Liver (tissue), 9 donors: ENCODE data around the gene ATP12A. TPM values are rescaled to one million over a fixed set of nuclear protein-coding genes. Genes with fewer than 3 reads are reported as not detected.

Experiments used
- DNase-seq: peaks from one replicate; pipeline ENCODE4 v3.0.0-alpha.2; 2017; ENCODE audit warnings: low spot score
- H3K27ac ChIP-seq, 2 donors: one replicate each; pipeline ENCODE4 v1.7.0; 2013; ENCODE audit warnings: inconsistent platforms in 2 of 2, low read length in 2 of 2, control low read depth in 1 of 2, low read depth in 1 of 2, mild to moderate bottlenecking in 1 of 2
- H3K27me3 ChIP-seq, 4 donors: one replicate each; pipeline versions ENCODE4 v1.6.1 to v1.7.0; 2013; ENCODE audit warnings: low read length in 3 of 4, inconsistent platforms in 1 of 4, mild to moderate bottlenecking in 1 of 4, moderate library complexity in 1 of 4; ENCODE audit not compliant: control insufficient read depth in 4 of 4, insufficient read depth in 4 of 4
- H3K36me3 ChIP-seq, 4 donors: one replicate each; pipeline versions ENCODE4 v1.6.1 to v1.7.0; 2013; ENCODE audit warnings: low read length in 3 of 4, mild to moderate bottlenecking in 3 of 4, low read depth in 1 of 4, moderate library complexity in 1 of 4; ENCODE audit not compliant: control insufficient read depth in 4 of 4, insufficient read depth in 3 of 4
- H3K4me1 ChIP-seq, 4 donors: one replicate each; pipeline versions ENCODE4 v1.6.1 to v1.7.0; 2013; ENCODE audit warnings: low read length in 3 of 4, mild to moderate bottlenecking in 3 of 4, moderate library complexity in 1 of 4; ENCODE audit not compliant: control insufficient read depth in 4 of 4, insufficient read depth in 4 of 4
- H3K4me3 ChIP-seq, 3 donors: one replicate each; pipeline versions ENCODE4 v1.6.1 to v1.7.0; 2013; ENCODE audit warnings: low read length in 3 of 3, control low read depth in 1 of 3, low read depth in 1 of 3, mild to moderate bottlenecking in 1 of 3
- H3K9ac ChIP-seq, 2 donors: one replicate each; pipeline ENCODE4 v1.7.0; 2013; ENCODE audit warnings: low read length in 2 of 2, mild to moderate bottlenecking in 2 of 2, moderate library complexity in 2 of 2, control low read depth in 1 of 2, low read depth in 1 of 2
- H3K9me3 ChIP-seq, 4 donors: one replicate each; pipeline versions ENCODE4 v1.6.1 to v1.7.0; 2013; ENCODE audit warnings: low read length in 3 of 4; ENCODE audit not compliant: control insufficient read depth in 4 of 4
- EGR1 ChIP-seq, 2 donors: IDR thresholded peaks; 2 replicates each; pipeline ENCODE4 v1.6.1; 2016 to 2018; ENCODE audit warnings: antibody characterized with exemption in 2 of 2, low read depth in 2 of 2
- FOXA1 ChIP-seq: IDR thresholded peaks from 2 replicates; pipeline ENCODE4 v1.6.1; 2016; ENCODE audit warnings: antibody characterized with exemption
- FOXA2 ChIP-seq: IDR thresholded peaks from 2 replicates; pipeline ENCODE4 v1.6.1; 2016; ENCODE audit warnings: antibody characterized with exemption
- GABPA ChIP-seq, 2 donors: IDR thresholded peaks in 1 of 2; conservative IDR thresholded peaks in 1 of 2; 2 replicates each; pipeline ENCODE4 v1.6.1; 2016; ENCODE audit warnings: antibody characterized with exemption in 2 of 2, mild to moderate bottlenecking in 1 of 2, moderate library complexity in 1 of 2
- HNF4A ChIP-seq, 2 donors: conservative IDR thresholded peaks; 2 replicates each; pipeline ENCODE4 v1.6.1; 2016; ENCODE audit warnings: antibody characterized with exemption in 2 of 2, mild to moderate bottlenecking in 2 of 2
- HNF4G ChIP-seq: IDR thresholded peaks from 2 replicates; pipeline ENCODE4 v1.6.1; 2016; ENCODE audit warnings: antibody characterized with exemption
- JUND ChIP-seq, 2 donors: IDR thresholded peaks; 2 replicates each; pipeline ENCODE4 v1.6.1; 2016; ENCODE audit warnings: antibody characterized with exemption in 2 of 2
- NR2F2 ChIP-seq: IDR thresholded peaks from 2 replicates; pipeline ENCODE4 v1.6.1; 2016; ENCODE audit warnings: antibody characterized with exemption
- RAD21 ChIP-seq, 2 donors: IDR thresholded peaks; 2 replicates each; pipeline ENCODE4 v1.6.1; 2016; ENCODE audit warnings: antibody characterized with exemption in 2 of 2, mild to moderate bottlenecking in 2 of 2
- RXRA ChIP-seq, 2 donors: IDR thresholded peaks; 2 replicates each; pipeline ENCODE4 v1.6.1; 2017 to 2018; ENCODE audit warnings: antibody characterized with exemption in 2 of 2, mild to moderate bottlenecking in 1 of 2
- SP1 ChIP-seq: IDR thresholded peaks from 2 replicates; pipeline ENCODE4 v1.6.1; 2018; ENCODE audit warnings: antibody characterized with exemption, mild to moderate bottlenecking
- TAF1 ChIP-seq: conservative IDR thresholded peaks from 2 replicates; pipeline ENCODE4 v1.6.1; 2016; ENCODE audit warnings: antibody characterized with exemption, mild to moderate bottlenecking
- YY1 ChIP-seq: IDR thresholded peaks from 2 replicates; pipeline ENCODE4 v1.6.1; 2016; ENCODE audit warnings: antibody characterized with exemption, mild to moderate bottlenecking
- WGBS: extraction: QIAGEN DNeasy Blood & Tissue Kit; methylation state at CpG from one replicate; pipeline ENCODE4 v1.1.7; 2013; 5-methylcytosine and 5-hydroxymethylcytosine counted together
- polyA plus RNA-seq, 2 donors: library from polyadenylated mRNA; stranded (reverse) in 1 of 2; unstranded in 1 of 2; fragments of 200-250 nt in 1 of 2; fragments of >200 nt in 1 of 2; fragmentation: Nextera tagmentation in 1 of 2; extraction: Ambion mirVana in 1 of 2; gene quantifications; one replicate each; pipeline versions ENCODE4 v1.2.1 to v1.2.3, GENCODE V29; 2013 to 2015
- total RNA-seq, 2 donors: library from RNA; depleted of rRNA; stranded (reverse); fragments of >200 nt; gene quantifications; one replicate each; pipeline ENCODE4 v1.2.3, GENCODE V29; 2014
- TF ChIP-seq, protein P1 (sequence below): IDR thresholded peaks from 2 replicates; pipeline ENCODE4 v1.6.1; 2016; ENCODE audit warnings: antibody characterized with exemption
- TF ChIP-seq, protein P2 (sequence below): IDR thresholded peaks from 2 replicates; pipeline ENCODE4 v1.6.1; 2016; ENCODE audit warnings: antibody characterized with exemption
- TF ChIP-seq, protein P3 (sequence below): IDR thresholded peaks from 2 replicates; pipeline ENCODE4 v1.6.1; 2016; ENCODE audit warnings: antibody characterized with exemption, mild to moderate bottlenecking
- TF ChIP-seq, protein P4 (sequence below): fragments of 150-350 bp; IDR thresholded peaks from 2 replicates; pipeline ENCODE4 v1.5.1; 2017; ENCODE audit warnings: improper control_type of control experiment, low read depth, low read length; ENCODE audit not compliant: missing input control
- TF ChIP-seq, protein P5 (sequence below): IDR thresholded peaks from 2 replicates; pipeline ENCODE4 v1.6.1; 2016; ENCODE audit warnings: antibody characterized with exemption
- donor health status: healthy.
- donor health status: healthy.
- donor health status: healthy.
- donor health status: healthy.
- donor health status: healthy.

ATP12A gene
- total and polyA plus RNA-seq, 4 donors = under 0.01 TPM; not detected in 3

DNA sequence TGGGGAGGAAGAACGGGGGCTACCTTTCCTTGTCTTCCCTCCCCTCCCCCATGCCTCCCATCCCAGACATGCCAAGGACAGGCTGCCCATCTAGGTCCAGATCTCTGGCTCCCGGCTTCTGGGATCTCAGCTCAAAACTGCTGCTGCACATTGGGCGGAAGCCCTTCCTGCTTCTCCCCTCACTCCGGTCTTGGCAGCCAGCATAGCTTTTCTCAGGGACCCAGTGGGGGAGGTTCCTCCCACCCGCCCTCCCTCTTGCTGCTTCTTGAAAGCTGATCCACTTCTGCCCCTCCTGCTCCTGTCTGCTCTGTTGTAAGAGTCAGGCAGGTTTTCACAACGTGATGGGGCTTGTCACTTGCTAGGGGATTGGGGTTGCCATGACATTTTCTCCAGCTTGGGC lies 62.1 kb downstream of the ATP12A start:
- Histone ChIP-seq H3K4me1 (peaks cover 3 to 13% (median 8%) of the 10 kb centered on the region in 4 donors), H3K27me3 (peaks cover 0 to 12% (median 0%) of the 10 kb centered on the region in 4 donors), H3K36me3 (no peaks in the 10 kb centered on the region), H3K9ac (no peak overlapping the region), H3K4me3 (no peak overlapping the region), H3K27ac (no peak overlapping the region), H3K9me3 (no peaks in the 10 kb centered on the region)
- DNase-seq = no peak
- 30% methylated on average over 6 of the region's 6 CpGs for WGBS
- no peak for TF ChIP-seq HNF4G
- no peak for TF ChIP-seq FOXA1
- TF ChIP-seq, protein P1, sequence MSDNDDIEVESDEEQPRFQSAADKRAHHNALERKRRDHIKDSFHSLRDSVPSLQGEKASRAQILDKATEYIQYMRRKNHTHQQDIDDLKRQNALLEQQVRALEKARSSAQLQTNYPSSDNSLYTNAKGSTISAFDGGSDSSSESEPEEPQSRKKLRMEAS = no peak
- TF ChIP-seq RAD21 (IDR thresholded peaks at IDR 0.05) = no peak
- TF ChIP-seq, protein P2, sequence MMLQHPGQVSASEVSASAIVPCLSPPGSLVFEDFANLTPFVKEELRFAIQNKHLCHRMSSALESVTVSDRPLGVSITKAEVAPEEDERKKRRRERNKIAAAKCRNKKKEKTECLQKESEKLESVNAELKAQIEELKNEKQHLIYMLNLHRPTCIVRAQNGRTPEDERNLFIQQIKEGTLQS = no peak
- TF ChIP-seq YY1 = no peak
- TF ChIP-seq GABPA (IDR thresholded peaks at IDR 0.05 in 1 of 2, conservative IDR thresholded peaks at IDR 0.05 in 1 of 2) = no peak
- TF ChIP-seq, protein P3, sequence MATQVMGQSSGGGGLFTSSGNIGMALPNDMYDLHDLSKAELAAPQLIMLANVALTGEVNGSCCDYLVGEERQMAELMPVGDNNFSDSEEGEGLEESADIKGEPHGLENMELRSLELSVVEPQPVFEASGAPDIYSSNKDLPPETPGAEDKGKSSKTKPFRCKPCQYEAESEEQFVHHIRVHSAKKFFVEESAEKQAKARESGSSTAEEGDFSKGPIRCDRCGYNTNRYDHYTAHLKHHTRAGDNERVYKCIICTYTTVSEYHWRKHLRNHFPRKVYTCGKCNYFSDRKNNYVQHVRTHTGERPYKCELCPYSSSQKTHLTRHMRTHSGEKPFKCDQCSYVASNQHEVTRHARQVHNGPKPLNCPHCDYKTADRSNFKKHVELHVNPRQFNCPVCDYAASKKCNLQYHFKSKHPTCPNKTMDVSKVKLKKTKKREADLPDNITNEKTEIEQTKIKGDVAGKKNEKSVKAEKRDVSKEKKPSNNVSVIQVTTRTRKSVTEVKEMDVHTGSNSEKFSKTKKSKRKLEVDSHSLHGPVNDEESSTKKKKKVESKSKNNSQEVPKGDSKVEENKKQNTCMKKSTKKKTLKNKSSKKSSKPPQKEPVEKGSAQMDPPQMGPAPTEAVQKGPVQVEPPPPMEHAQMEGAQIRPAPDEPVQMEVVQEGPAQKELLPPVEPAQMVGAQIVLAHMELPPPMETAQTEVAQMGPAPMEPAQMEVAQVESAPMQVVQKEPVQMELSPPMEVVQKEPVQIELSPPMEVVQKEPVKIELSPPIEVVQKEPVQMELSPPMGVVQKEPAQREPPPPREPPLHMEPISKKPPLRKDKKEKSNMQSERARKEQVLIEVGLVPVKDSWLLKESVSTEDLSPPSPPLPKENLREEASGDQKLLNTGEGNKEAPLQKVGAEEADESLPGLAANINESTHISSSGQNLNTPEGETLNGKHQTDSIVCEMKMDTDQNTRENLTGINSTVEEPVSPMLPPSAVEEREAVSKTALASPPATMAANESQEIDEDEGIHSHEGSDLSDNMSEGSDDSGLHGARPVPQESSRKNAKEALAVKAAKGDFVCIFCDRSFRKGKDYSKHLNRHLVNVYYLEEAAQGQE = no peak
- TF ChIP-seq, protein P4, sequence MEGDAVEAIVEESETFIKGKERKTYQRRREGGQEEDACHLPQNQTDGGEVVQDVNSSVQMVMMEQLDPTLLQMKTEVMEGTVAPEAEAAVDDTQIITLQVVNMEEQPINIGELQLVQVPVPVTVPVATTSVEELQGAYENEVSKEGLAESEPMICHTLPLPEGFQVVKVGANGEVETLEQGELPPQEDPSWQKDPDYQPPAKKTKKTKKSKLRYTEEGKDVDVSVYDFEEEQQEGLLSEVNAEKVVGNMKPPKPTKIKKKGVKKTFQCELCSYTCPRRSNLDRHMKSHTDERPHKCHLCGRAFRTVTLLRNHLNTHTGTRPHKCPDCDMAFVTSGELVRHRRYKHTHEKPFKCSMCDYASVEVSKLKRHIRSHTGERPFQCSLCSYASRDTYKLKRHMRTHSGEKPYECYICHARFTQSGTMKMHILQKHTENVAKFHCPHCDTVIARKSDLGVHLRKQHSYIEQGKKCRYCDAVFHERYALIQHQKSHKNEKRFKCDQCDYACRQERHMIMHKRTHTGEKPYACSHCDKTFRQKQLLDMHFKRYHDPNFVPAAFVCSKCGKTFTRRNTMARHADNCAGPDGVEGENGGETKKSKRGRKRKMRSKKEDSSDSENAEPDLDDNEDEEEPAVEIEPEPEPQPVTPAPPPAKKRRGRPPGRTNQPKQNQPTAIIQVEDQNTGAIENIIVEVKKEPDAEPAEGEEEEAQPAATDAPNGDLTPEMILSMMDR = no peak
- TF ChIP-seq EGR1 (IDR thresholded peaks at IDR 0.05; ENCODE audit: low read depth in 2 of 2) = no peak
- no peak for TF ChIP-seq RXRA (IDR thresholded peaks at IDR 0.05)
- TF ChIP-seq, protein P5, sequence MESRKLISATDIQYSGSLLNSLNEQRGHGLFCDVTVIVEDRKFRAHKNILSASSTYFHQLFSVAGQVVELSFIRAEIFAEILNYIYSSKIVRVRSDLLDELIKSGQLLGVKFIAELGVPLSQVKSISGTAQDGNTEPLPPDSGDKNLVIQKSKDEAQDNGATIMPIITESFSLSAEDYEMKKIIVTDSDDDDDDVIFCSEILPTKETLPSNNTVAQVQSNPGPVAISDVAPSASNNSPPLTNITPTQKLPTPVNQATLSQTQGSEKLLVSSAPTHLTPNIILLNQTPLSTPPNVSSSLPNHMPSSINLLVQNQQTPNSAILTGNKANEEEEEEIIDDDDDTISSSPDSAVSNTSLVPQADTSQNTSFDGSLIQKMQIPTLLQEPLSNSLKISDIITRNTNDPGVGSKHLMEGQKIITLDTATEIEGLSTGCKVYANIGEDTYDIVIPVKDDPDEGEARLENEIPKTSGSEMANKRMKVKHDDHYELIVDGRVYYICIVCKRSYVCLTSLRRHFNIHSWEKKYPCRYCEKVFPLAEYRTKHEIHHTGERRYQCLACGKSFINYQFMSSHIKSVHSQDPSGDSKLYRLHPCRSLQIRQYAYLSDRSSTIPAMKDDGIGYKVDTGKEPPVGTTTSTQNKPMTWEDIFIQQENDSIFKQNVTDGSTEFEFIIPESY = no peak
- TF ChIP-seq HNF4A (conservative IDR thresholded peaks at IDR 0.05) = no peak
- TF ChIP-seq SP1 = no peak
- TF ChIP-seq FOXA2 = no peak
- no peak for TF ChIP-seq TAF1
- TF ChIP-seq JUND (IDR thresholded peaks at IDR 0.05) = no peak
- no peak for TF ChIP-seq NR2F2
